Neutrophil (primary cell): ENCODE data around the gene ACACA.

Source experiments
- H3K27ac ChIP-seq: fragments of 200-600 bp; sonication (generic); 2 replicates; pipeline ENCODE4 v1.5.1; 2016; ENCODE audit warnings: mild to moderate bottlenecking, moderate library complexity
- H3K27me3 ChIP-seq: fragments of 200-600 bp; sonication (generic); 2 replicates; pipeline ENCODE4 v1.6.0; 2016; ENCODE audit warnings: mild to moderate bottlenecking
- H3K36me3 ChIP-seq: fragments of 200-600 bp; sonication (generic); 2 replicates; pipeline ENCODE4 v1.5.1; 2017
- H3K4me1 ChIP-seq, 2 experiments: fragments of 200-600 bp in 1 of 2; sonication (generic) in 1 of 2; 1 replicate in 1 of 2; 2 replicates in 1 of 2; pipeline versions ENCODE4 v1.5.1 to v1.6.1; 2013 to 2016; ENCODE audit warnings: low read depth in 1 of 2, low read length in 1 of 2, mild to moderate bottlenecking in 1 of 2, moderate library complexity in 1 of 2; ENCODE audit not compliant: control insufficient read depth in 1 of 2, insufficient read depth in 1 of 2
- H3K4me3 ChIP-seq, 2 experiments: fragments of 200-600 bp in 1 of 2; sonication (generic) in 1 of 2; 1 replicate in 1 of 2; 2 replicates in 1 of 2; pipeline ENCODE4 v1.5.1; 2013 to 2016; ENCODE audit warnings: low read depth in 1 of 2, low read length in 1 of 2, mild to moderate bottlenecking in 1 of 2, moderate library complexity in 1 of 2
- H3K9me3 ChIP-seq: fragments of 200-600 bp; sonication (generic); 2 replicates; pipeline ENCODE4 v1.5.1; 2016
- TF ChIP-seq, protein P1 (sequence below): fragments of 200-600 bp; sonication (generic); IDR thresholded peaks from 2 replicates; pipeline ENCODE4 v1.5.1; 2016; ENCODE audit warnings: antibody characterized with exemption

Gene ACACA

DNA sequence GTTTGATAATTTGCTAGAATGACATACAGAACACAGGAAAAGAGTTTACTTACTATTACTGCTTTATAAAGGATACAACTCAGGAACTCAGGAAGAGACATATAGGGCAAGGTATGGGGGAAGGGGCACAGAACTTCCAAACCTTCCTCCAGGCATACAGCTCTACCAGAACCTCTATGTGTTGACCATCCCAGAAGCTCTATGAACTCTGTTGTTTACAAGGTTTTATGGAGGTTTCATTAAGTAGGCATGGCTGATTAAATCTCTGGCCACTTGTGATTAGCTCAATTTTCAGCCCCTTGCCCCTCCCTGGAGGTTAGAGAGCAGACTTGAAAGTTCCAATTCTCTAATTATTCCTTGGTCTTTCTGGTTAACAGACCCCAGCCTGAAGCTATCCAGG is 91.0 kb downstream of the ACACA start:
- no peaks in the 10 kb centered on the region for H3K36me3 ChIP-seq
- H3K9me3 ChIP-seq: no peaks in the 10 kb centered on the region
- H3K27ac ChIP-seq: no peak overlapping the region
- TF ChIP-seq, protein P1, sequence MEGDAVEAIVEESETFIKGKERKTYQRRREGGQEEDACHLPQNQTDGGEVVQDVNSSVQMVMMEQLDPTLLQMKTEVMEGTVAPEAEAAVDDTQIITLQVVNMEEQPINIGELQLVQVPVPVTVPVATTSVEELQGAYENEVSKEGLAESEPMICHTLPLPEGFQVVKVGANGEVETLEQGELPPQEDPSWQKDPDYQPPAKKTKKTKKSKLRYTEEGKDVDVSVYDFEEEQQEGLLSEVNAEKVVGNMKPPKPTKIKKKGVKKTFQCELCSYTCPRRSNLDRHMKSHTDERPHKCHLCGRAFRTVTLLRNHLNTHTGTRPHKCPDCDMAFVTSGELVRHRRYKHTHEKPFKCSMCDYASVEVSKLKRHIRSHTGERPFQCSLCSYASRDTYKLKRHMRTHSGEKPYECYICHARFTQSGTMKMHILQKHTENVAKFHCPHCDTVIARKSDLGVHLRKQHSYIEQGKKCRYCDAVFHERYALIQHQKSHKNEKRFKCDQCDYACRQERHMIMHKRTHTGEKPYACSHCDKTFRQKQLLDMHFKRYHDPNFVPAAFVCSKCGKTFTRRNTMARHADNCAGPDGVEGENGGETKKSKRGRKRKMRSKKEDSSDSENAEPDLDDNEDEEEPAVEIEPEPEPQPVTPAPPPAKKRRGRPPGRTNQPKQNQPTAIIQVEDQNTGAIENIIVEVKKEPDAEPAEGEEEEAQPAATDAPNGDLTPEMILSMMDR: no peak
- H3K4me3 ChIP-seq: no peak overlapping the region
- H3K27me3 ChIP-seq: no peaks in the 10 kb centered on the region
- H3K4me1 ChIP-seq: no peaks in the 10 kb centered on the region

DNA sequence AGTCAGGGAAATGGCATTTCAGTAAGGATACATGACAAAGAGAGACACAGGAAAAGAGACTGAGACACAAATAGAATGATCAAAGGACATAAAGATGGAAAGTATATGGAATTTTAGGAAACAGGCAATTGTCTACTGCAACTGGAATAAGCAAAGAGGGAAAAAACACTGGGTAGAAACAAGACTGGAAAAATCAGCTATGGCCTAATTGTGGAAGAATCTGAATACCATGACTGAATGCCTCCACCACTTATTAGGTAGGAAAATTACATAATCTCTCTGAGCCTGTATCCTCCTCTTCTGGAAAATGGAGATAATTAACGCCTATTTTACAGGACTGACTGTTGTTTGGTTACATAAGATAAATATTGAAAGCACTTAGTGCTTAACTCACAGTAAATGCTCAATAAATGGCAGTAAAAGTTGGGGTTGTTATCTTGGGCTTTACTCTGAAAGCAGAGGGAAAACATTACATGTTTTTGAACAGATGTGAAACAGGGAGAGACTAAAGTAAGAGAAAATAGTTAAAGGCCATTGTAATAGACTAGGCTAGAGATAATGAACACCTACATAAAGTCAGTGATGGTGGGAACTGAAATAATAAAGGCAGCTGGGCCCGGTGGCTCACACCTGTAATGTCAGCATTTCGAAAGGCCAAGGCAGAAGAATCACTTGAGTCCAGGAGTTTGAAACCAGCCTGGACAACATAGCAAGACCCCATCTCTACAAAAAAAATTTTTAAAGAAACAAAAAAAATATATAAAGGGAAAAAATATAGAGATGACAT is 94.3 kb downstream of the ACACA start:
- no peaks in the 10 kb centered on the region for H3K27me3 ChIP-seq
- H3K9me3 ChIP-seq: no peaks in the 10 kb centered on the region
- H3K4me3 ChIP-seq: no peak overlapping the region
- H3K36me3 ChIP-seq: no peaks in the 10 kb centered on the region
- no peaks in the 10 kb centered on the region for H3K4me1 ChIP-seq
- no peak overlapping the region for H3K27ac ChIP-seq
- TF ChIP-seq, protein P1: no peak

DNA sequence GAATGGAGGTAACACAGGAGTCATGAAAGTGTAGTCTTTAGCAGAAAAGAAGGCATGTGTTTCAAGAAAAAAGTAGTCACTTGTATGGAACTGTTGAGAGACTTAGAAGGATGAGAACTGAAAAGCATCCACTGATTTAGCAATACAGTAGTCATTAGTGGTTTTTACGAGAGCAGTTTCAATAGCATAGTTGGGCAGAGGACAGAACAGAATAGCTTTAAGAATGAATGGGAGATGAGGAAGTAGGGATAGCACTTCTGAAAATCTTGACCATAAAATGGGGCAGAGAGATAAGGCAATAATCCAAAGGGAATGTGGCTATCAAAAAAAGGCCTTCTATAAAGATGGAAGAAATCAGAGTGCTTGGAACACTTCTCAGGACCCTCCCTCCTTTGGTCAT is 95.7 kb downstream of the ACACA start:
- Histone ChIP-seq H3K27ac (no peak overlapping the region), H3K4me3 (no peak overlapping the region), H3K9me3 (no peaks in the 10 kb centered on the region), H3K4me1 (no peaks in the 10 kb centered on the region), H3K27me3 (no peaks in the 10 kb centered on the region), H3K36me3 (no peaks in the 10 kb centered on the region)
- TF ChIP-seq, protein P1: no peak

DNA sequence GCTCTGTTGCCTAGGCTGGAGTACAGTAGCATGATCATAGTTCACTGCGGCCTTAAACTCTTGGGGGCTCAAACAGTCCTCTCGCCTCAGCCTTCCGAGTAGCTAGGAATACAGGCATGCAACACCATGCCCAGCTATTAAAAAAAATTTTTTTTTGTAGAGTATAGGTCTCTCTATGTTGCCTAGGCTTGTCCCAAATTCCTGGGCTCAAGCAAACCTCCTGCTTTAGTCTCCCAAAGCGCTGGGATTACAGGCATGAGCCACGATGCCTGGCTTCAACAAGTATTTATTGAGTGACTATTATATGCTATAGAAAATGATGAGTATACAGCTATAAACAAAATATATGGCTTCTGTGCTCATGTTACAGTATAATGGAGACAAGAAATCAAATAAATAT is 97.6 kb downstream of the ACACA start:
- Histone ChIP-seq H3K4me1 (no peaks in the 10 kb centered on the region), H3K9me3 (no peaks in the 10 kb centered on the region), H3K27ac (no peak overlapping the region), H3K36me3 (no peaks in the 10 kb centered on the region), H3K4me3 (no peak overlapping the region), H3K27me3 (no peaks in the 10 kb centered on the region)
- TF ChIP-seq, protein P1: no peak

DNA sequence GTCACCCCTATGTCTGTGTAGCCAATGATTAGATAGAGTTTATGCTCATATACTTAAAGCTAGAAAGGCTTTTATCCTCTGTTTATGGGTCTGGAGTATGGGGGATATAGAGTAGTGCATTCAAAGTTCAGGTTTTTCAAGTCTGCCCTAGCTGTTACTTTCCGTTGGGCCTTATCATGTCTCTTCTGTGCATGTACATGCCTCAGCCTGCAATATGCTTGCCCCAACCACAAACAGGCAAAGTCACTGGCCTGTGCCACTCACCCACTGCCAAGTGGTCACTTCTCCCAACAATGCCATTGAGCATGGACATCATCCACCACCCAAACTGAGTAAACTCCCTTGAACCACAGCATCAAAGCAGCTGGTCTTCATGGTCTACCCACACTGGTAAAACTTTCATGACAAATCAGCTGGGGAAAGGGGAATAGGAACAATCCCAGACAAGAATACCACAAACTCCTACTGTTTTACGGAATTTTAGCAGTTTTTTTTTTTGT is 101.2 kb downstream of the ACACA start:
- H3K27me3 ChIP-seq: no peaks in the 10 kb centered on the region
- H3K4me3 ChIP-seq: no peak overlapping the region
- TF ChIP-seq, protein P1: no peak
- no peaks in the 10 kb centered on the region for H3K36me3 ChIP-seq
- H3K4me1 ChIP-seq: no peaks in the 10 kb centered on the region
- no peaks in the 10 kb centered on the region for H3K9me3 ChIP-seq
- no peak overlapping the region for H3K27ac ChIP-seq
